Activated CD4-positive, alpha-beta T cell treated with anti-CD3 and anti-CD28 coated beads, Interleukin-2, amount 10 ng/mL, durations not matched to agents 24 days and 14 days (primary cell): ENCODE data around the gene BAIAP3. TPM values are rescaled to one million over a fixed set of nuclear protein-coding genes. Genes with fewer than 3 reads are reported as not detected.

Source experiments
- DNase-seq: peaks from one replicate; pipeline ENCODE4 v3.0.0; 2022
- H3K27ac Mint-ChIP-seq: one replicate; pipeline ENCODE4 v1.8.0; 2022; ENCODE audit warnings: mild to moderate bottlenecking, mixed read lengths
- H3K27me3 Mint-ChIP-seq: one replicate; pipeline ENCODE4 v1.8.0; 2022; ENCODE audit warnings: mixed read lengths
- H3K36me3 Mint-ChIP-seq: one replicate; pipeline ENCODE4 v1.8.0; 2022; ENCODE audit warnings: low read depth, mild to moderate bottlenecking, mixed read lengths
- H3K4me1 Mint-ChIP-seq: one replicate; pipeline ENCODE4 v1.8.0; 2021; ENCODE audit warnings: mixed read lengths
- H3K4me3 Mint-ChIP-seq: one replicate; pipeline ENCODE4 v1.8.0; 2022; ENCODE audit warnings: mild to moderate bottlenecking, moderate library complexity, mixed read lengths
- H3K9me3 Mint-ChIP-seq: one replicate; pipeline ENCODE4 v1.8.0; 2021; ENCODE audit warnings: mixed read lengths
- intact Hi-C: fragments of 100-400 bp; cut with micrococcal nuclease; formaldehyde crosslinking; loops from one replicate; pipeline ENCODE4 v1.15.1; 2023
- total RNA-seq: library from RNA; stranded (reverse); gene quantifications from 2 replicates; pipeline ENCODE4 v1.2.3, GENCODE V29; 2022

BAIAP3 gene
- total RNA-seq, 1 donor from 2014 or later: 0.30 TPM

DNA sequence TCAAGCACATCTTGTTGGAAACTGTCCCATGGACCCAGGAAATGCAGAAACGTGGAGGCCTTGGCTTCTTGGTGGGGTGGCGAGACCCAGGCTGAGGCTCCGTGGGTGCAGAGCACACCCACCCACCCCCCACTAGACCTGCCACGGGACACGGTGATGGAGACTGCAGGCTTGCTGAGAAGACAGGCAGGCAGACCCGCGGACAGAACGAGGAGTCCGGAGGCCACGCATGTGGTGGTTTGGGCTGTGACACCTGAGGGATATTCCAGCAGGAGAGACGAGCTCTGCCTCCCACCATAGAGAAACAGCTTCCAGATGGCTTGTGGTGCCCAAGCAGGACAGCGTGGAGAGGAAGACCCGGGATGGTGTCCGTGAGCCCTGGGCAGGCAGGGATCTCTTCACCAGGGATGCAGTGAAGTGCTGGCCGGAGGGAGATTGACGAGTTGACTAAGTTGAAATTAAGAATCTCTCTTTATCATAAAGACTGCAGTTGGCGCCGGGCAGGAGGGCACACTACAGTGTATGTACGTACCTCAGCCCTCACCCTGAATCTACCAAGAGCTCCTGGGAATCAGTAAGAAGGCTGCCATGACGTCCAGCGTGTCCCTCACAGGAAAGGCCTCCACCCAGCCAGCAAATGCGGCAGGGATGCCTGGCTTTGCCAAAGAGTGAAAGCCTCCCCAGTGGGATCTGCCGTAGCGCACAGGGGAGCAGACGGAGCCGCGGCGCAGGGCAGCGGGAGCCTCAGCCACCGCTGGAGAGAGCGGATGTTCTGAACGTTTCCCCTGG lies 15.8 kb upstream of the BAIAP3 start:
- H3K27ac Mint-ChIP-seq: no peak overlapping the region
- intact Hi-C loops: no loop called here
- H3K4me1 Mint-ChIP-seq: peaks cover 3% of the 10 kb centered on the region
- no peak for DNase-seq
- no peaks in the 10 kb centered on the region for H3K9me3 Mint-ChIP-seq
- H3K4me3 Mint-ChIP-seq: no peak overlapping the region
- no peaks in the 10 kb centered on the region for H3K27me3 Mint-ChIP-seq
- peaks cover 64% of the 10 kb centered on the region for H3K36me3 Mint-ChIP-seq

DNA sequence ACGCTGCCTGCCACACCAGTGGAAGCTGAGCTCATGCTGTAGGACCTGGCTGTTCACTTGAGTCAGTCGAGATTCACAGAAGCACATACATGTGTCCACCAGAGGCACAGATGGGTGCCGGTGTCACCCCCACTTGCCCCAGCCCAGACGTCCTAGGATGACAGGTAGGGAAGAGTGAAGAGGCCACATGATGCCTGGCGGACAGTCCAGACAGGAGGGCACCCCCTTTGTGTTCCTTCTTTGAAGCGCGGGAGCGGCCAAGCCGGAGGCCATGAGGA lies 15.2 kb upstream of the BAIAP3 start:
- H3K4me3 Mint-ChIP-seq: no peak overlapping the region
- no peak for DNase-seq
- intact Hi-C loops: no loop called here
- no peak overlapping the region for H3K27ac Mint-ChIP-seq
- no peaks in the 10 kb centered on the region for H3K27me3 Mint-ChIP-seq
- H3K36me3 Mint-ChIP-seq: peaks cover 60% of the 10 kb centered on the region
- peaks cover under 1% of the 10 kb centered on the region for H3K4me1 Mint-ChIP-seq
- no peaks in the 10 kb centered on the region for H3K9me3 Mint-ChIP-seq

DNA sequence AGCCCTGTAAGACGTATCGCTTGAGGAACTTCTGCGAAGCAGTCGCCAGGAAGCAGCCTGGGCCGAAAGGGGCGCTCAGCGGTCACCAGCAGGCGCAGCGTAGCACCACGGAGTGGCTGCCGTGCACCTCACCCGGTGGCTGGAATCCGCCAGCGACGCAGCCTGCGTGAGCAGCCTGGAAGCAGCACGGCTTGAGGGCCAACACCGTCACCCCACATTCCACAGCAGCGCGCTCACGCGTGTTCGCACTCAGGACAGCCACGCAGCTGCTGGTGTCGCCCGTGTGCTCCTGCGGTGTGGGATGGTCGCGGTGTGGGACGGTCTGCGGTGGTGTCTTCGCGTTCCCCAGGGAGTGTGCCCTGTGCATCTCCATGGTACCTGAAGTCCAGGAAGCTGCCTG lies 14.4 kb upstream of the BAIAP3 start:
- no peak overlapping the region for H3K4me3 Mint-ChIP-seq
- H3K36me3 Mint-ChIP-seq: peaks cover 63% of the 10 kb centered on the region
- intact Hi-C loops: no loop called here

GRCh38 chr16:1320097-1320496 lies 13.3 kb upstream of the BAIAP3 start:
- intact Hi-C loops: no loop called here
- H3K9me3 Mint-ChIP-seq: no peaks in the 10 kb centered on the region
- DNase-seq: no peak
- no peak overlapping the region for H3K27ac Mint-ChIP-seq
- no peak overlapping the region for H3K4me3 Mint-ChIP-seq
- H3K4me1 Mint-ChIP-seq: no peaks in the 10 kb centered on the region
- H3K36me3 Mint-ChIP-seq: peaks cover 61% of the 10 kb centered on the region
- H3K27me3 Mint-ChIP-seq: no peaks in the 10 kb centered on the region

More for the DNA sequence above, 14.4 kb upstream of the BAIAP3 start:
- Mint-ChIP-seq H3K27me3 (no peaks in the 10 kb centered on the region), H3K4me1 (no peaks in the 10 kb centered on the region), H3K27ac (no peak overlapping the region), H3K9me3 (no peaks in the 10 kb centered on the region)
- no peak for DNase-seq

DNA sequence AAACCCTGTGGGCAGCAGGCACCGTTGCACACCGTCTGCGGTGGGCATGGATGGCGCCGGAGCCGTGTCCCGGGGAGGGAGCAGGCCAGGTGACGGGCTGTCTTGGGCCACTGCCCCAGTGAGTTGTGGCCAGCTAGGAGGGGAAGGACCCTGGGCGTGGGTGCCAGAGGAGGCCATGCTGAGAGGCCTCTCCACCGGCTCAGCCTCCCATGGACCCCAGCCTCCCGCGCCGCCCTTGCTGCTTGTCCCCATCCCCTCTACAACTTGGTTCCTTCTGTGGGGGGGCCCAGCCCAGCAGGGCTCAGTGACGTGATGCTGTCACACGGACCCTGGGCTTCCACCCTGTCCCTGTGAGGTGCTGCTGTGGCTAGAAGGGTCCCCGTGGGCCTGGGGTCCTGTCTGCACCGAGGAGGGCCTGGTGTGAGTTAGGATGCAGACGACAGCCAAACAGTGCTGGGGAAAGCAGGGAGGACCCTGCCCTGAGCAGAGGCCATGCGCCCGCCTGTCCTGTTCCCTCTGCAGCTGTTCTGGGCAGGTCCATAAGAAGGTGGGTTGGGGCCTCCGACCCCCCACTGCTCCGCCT lies 12.7 kb upstream of the BAIAP3 start:
- Mint-ChIP-seq H3K27ac (no peak overlapping the region), H3K36me3 (peaks cover 58% of the 10 kb centered on the region)
- intact Hi-C loops: no loop called here

GRCh38 chr16:1322407-1322806 lies 11.0 kb upstream of the BAIAP3 start:
- no peaks in the 10 kb centered on the region for H3K9me3 Mint-ChIP-seq
- no peak overlapping the region for H3K27ac Mint-ChIP-seq
- no peaks in the 10 kb centered on the region for H3K4me1 Mint-ChIP-seq
- H3K4me3 Mint-ChIP-seq: no peak overlapping the region
- no peaks in the 10 kb centered on the region for H3K27me3 Mint-ChIP-seq
- DNase-seq: no peak
- H3K36me3 Mint-ChIP-seq: peaks cover 45% of the 10 kb centered on the region
- intact Hi-C loops: no loop called here

More for the DNA sequence above, 12.7 kb upstream of the BAIAP3 start:
- Mint-ChIP-seq H3K9me3 (no peaks in the 10 kb centered on the region), H3K4me1 (no peaks in the 10 kb centered on the region), H3K27me3 (no peaks in the 10 kb centered on the region), H3K4me3 (no peak overlapping the region)
- DNase-seq: no peak

DNA sequence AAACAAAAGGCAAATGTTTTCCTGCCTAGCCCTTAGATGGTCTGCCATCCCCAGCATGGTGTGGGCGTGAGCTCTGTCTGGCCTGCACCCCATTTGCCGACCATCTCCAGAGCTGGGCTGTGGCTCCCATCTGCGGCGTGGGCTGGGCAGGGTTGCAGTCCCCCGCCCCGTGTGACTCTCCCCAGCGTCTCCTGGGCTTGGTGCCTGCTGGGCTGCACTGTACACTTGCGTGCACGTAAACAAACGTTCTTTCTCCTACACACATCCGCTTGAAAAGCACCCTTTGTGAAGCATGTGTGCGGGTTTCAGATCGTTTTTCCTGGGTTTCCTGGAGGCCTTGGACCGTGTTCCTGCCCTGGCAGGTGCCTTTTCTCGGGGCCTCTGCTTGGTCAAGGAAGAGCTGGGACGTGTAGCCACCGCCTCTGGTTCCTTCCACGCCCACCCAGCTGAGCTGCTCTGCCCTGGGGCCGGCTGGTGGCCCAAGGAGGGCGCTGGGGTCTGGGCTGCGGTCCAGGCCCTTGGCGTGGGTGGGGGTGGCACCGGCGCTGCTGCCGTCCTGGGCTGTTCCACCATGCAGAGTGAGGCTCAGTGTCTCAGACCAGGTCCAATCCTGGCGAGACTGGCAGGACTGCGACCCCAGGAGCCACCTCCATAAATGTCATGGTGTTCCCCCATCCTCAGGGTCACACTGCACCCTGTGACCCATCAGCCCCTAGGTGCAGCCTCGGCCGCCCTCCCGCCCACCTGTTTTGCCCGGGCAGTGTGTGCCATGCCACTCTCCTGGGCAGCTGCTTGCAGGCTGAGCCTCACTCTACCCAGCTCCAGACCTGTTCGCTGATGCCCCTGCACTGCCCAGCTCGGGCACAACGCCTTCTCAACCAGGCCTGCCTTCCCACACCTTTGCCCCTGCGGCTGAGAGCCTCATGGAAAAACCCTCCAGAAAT lies 9.9 kb upstream of the BAIAP3 start:
- Mint-ChIP-seq H3K4me1 (no peaks in the 10 kb centered on the region), H3K27ac (no peak overlapping the region), H3K4me3 (no peak overlapping the region), H3K9me3 (no peaks in the 10 kb centered on the region), H3K36me3 (peaks cover 33% of the 10 kb centered on the region), H3K27me3 (no peaks in the 10 kb centered on the region)
- intact Hi-C loops: no loop called here
- no peak for DNase-seq

- H3K4me3 Mint-ChIP-seq: no peak overlapping the region
- H3K9me3 Mint-ChIP-seq: no peaks in the 10 kb centered on the region
- H3K4me1 Mint-ChIP-seq: no peaks in the 10 kb centered on the region
- intact Hi-C loops: no loop called here
- DNase-seq: no peak
- H3K27ac Mint-ChIP-seq: no peak overlapping the region
- H3K36me3 Mint-ChIP-seq: peaks cover 27% of the 10 kb centered on the region
- no peaks in the 10 kb centered on the region for H3K27me3 Mint-ChIP-seq
These were observed 9.1 kb upstream of the BAIAP3 start for GRCh38 chr16:1324286-1324826.

DNA sequence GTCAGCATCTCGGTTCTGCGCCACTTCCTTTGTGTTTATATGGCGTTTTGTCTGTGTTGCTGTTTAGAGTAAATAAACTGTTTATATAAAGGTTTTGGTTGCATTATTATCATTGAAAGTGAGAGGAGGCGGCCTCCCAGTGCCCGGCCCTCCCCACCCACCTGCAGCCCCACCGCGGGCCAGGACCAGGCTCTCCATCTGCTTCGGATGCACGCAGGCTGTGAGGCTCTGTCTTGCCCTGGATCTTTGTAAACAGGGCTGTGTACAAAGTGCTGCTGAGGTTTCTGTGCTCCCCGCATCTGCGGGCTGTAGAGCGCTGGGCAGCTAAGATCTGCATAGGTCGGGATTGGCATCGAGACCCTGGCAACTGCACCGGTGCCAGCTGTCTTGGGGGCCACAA lies 8.2 kb upstream of the BAIAP3 start:
- intact Hi-C loops: no loop called here
- H3K4me3 Mint-ChIP-seq: no peak overlapping the region
- no peak overlapping the region for H3K27ac Mint-ChIP-seq
- H3K4me1 Mint-ChIP-seq: no peaks in the 10 kb centered on the region
- H3K36me3 Mint-ChIP-seq: peaks cover 19% of the 10 kb centered on the region
- no peaks in the 10 kb centered on the region for H3K27me3 Mint-ChIP-seq
- H3K9me3 Mint-ChIP-seq: no peaks in the 10 kb centered on the region
- DNase-seq: no peak

DNA sequence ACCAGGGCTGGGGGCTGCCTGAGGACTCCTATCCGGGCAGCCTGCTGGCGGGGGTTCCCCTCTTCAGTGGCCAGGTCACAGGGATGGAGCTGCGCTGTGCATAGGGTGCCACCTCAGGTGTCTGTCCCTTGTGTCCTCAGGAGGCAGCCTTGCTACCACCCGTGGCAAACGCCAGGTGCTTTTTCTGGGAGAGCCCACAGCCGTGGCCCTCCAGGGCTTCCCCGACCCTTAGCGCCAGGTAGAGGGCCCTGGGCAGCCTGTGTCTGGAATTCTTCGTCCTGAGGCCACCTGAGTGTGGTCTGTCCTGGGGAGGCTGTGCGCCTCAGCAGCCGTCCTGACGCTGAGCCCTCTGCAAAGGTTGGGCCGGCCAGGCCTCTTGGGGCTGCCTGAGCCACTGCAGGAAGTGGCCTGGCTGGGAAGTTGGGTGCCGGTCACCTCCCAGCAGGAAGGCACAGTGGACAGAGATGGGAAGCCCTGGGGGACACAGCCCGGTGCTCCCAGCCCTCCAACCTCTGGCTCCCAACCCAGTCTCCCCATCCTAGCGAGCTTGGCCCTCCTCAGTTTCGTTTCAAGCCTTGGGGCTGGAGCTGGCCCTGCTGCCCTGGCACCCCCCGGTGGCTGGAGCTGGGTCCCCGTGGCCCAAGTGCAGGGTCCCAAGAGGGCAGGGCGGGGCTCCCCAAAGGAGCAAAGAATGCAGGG lies 7.6 kb upstream of the BAIAP3 start:
- Mint-ChIP-seq H3K9me3 (no peaks in the 10 kb centered on the region), H3K27me3 (no peaks in the 10 kb centered on the region), H3K4me1 (no peaks in the 10 kb centered on the region), H3K27ac (no peak overlapping the region), H3K36me3 (peaks cover 16% of the 10 kb centered on the region), H3K4me3 (no peak overlapping the region)
- no peak for DNase-seq
- intact Hi-C loops: no loop called here

GRCh38 chr16:1326391-1326790 lies 7.1 kb upstream of the BAIAP3 start:
- intact Hi-C loops: no loop called here
- no peaks in the 10 kb centered on the region for H3K4me1 Mint-ChIP-seq

DNA sequence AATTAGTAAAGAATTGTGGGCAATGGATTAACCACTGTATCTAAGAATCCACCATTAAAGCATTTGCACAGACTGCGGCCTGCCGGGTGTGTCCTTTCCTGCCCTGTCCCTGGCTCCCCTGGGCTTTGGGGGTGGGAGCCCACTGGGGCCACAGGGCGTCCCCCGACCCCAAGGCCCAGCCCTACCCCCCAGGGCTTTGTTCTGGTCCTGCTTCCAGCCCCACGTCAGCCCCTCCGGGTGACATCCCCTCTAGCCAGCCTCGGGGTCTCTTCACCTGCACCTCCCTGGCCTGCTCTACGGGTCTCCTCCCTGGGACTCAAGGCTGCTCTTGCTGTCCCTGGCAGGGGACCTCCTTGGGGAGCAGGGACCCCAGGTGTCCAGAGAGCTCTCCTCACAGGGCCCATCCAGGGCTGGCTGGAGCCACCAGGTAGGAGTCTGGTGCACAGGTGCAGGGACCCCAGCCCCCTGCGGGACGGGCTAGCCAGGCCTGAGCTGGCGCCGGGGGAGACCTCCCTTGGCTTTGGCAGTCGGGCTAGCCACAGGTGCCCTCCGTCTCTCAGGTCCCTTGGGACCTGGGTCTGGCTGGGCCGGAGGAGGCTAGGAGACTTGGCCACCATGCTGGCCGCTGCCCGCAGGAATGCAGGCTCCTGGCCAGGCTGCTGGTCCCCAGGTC lies 6.4 kb upstream of the BAIAP3 start:
- no peak overlapping the region for H3K27ac Mint-ChIP-seq
- no peaks in the 10 kb centered on the region for H3K9me3 Mint-ChIP-seq
- H3K4me1 Mint-ChIP-seq: peaks cover 3% of the 10 kb centered on the region
- intact Hi-C loops: no loop called here
- no peak for DNase-seq
- peaks cover 5% of the 10 kb centered on the region for H3K27me3 Mint-ChIP-seq
- no peak overlapping the region for H3K4me3 Mint-ChIP-seq
- H3K36me3 Mint-ChIP-seq: peaks cover 13% of the 10 kb centered on the region

More at GRCh38 chr16:1326391-1326790, 7.1 kb upstream of the BAIAP3 start:
- no peak for DNase-seq
- H3K9me3 Mint-ChIP-seq: no peaks in the 10 kb centered on the region
- peaks cover 13% of the 10 kb centered on the region for H3K36me3 Mint-ChIP-seq
- H3K27me3 Mint-ChIP-seq: peaks cover 2% of the 10 kb centered on the region
- H3K27ac Mint-ChIP-seq: no peak overlapping the region
- H3K4me3 Mint-ChIP-seq: no peak overlapping the region

GRCh38 chr16:1327619-1327947 lies 5.9 kb upstream of the BAIAP3 start:
- H3K9me3 Mint-ChIP-seq: no peaks in the 10 kb centered on the region
- intact Hi-C loops: no loop called here
- H3K4me3 Mint-ChIP-seq: no peak overlapping the region
- H3K27me3 Mint-ChIP-seq: peaks cover 8% of the 10 kb centered on the region
- DNase-seq: no peak
- peaks cover 11% of the 10 kb centered on the region for H3K36me3 Mint-ChIP-seq
- peaks cover 6% of the 10 kb centered on the region for H3K4me1 Mint-ChIP-seq
- no peak overlapping the region for H3K27ac Mint-ChIP-seq
